Fibroblast of skin of back (primary cell): ENCODE data around the gene CDC73.
"Not testable (repeated sequence)": the region's sequence is repeated elsewhere in the genome, so short reads cannot be mapped to it uniquely, and the experiment has no call there.

Experiments used
- DNase-seq: peaks from one replicate; pipeline ENCODE4 v3.0.0-alpha.2; 2013

The CDC73 gene

DNA sequence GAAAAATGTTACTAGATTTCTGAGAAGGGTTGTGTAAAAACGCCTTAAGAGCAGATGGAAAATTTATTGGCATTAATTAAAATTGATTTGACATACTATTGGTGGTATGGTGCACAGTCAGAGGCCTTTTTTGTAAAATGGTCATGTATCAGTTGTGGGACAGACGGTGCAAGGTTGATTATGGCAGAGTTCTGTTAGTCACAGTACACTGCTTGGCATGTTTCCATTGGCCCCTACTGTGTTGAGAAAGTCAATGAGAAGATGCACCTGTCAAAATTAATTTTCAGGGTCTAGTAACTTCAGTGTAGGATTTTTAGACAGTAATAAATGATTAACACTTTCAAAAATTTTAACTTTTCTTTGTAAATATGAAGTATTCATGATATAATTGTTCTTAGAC, 60.2 kb downstream of the CDC73 start:
- DNase-seq, result no peak

DNA sequence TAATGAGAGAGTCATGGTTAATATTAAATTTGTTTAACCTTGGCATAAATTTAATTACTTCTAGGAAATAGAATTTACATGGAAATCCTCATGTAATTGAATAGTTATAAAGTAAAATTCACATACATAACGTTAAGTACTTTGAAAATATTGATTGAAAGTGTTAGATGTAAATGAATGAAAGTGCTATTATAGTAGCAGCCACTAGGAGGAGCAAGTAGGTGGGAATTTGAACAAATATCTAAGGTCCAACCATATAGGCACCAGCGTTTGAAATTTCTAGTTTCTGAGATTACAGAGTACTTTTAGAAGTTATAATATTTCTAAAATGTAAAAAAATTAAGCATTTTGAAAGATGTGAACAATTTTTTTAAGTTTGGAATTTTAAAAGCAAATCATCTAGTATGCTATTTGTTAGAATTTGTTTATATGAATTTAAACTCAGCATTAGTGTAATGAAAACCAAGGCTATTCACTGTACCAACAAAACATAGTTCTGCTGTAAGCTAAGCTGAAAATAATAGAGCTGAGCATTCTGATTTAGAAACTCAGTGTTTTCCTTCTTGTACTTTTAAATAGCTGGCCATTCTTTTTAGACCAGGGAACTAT, 61.3 kb downstream of the CDC73 start:
- DNase-seq, result peak; percentile 58

DNA sequence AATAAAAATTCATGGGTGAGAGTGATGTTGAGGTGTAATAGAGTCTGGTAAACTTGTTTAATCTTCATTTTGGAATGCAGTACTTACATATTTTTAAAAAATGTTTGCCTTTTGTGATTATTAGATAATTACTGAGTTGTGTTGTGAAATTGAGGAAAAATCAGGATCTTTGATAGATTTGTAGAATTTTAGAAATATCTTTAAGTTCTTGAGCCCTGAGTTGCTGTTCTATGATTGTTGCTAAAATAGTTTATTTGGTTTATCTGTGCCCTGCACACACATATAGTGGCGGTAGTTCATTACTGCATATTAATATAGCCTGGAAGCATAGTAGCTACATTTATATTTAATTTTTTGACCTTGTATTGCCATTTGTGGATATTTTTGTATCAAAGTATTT, 62.9 kb downstream of the CDC73 start:
- DNase-seq, result no peak

DNA sequence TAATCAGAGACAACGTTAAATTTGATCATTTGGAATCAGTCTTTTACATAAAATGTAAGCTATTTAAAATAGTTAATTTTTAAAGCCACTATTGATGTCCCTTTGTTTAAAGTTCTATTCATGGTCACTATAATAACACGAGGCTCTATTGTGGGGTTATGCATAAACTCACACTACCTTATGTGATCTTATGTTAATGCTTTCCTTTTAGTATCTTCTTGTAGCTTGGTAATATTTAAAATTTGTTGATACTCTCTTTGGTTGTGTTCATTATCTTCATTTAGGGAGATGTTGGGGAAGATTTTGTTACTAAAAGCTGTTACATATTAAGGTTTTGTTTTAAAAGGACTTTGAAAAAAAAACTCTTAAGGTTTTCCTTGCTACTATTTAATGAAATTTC, 63.4 kb downstream of the CDC73 start:
- DNase-seq, result no peak

DNA sequence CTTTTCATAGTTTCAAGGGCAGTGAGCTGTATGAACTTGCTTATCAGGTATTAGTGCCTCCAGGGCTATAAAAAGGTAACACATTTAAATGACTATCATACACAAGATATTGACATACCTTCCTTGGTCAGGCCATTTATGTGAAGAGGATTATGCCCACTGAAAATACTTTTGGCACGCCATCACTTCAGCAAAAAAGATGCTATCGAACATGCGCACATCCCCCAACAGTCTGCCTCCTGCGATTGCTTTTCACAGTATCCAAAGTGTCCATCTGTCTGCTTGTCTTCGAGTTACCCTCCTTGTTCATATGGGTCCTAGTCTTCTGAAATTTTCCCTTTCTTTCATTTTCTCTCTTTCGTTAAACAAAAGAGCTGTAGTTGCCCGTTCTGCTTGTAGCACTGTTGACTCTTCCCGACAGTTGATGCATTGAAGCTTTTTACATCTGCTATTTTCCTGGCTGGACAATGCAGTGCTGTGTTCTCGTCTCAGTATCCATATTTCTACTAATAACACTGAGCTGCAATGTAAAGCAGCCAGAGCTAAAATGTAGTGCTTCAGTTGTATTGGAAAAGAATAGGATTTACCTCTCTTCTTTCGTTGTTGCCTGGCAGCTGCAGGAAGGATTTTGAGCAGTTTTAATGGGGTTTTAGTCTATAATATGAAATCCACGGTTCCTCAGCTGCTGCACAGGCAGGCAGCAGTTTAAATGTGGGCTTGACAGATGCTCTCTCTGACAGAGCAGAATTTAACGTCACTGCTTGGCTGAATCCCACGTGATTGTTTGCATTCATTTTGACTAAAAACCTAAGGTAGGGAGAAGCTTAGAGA, 64.3 kb downstream of the CDC73 start, which contains the start of gene B3GALT2:
Gene B3GALT2 (minus strand): TSS at position 713 of the 831 bp plus-strand sequence. CDS start 5,051 bp downstream, outside the sequence.
- peak; percentile 65 for DNase-seq

DNA sequence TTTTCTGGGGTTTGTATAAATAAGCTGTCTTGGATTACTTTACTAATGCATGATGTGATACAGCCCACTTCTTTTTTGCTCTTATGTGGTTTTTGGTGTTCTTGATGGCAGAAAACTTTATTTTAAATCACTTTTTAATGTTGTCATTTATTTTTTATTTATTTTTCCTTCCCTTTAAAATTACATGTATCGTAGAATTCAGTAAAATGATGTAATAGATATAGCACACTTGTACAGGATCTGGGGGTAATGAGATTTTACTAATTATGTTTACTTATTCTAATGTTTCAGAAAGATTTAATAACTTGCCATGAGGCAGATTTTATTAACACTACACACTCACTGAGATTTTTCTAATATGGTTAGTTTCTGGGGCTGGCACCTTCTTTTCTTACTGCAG, 65.3 kb downstream of the CDC73 start:
- no peak for DNase-seq

DNA sequence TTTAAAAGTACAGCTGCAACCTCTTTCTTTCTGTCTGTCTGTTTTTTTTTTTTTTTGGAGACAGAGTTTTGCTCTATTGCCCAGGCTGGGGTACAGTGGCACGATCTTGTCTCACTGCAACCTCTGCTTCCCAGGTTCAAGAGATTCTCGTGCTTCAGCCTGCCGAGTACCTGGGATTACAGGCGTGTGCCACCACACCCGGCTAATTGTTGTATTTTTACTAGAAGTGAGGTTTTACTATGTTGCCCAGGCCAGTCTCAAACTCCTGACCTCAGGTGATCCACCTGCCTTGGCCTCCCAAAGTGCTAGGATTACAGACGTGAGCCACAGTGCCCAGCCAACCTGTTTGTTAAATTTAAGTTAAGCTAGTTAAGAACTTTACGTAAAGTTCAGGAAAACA, 67.1 kb downstream of the CDC73 start:
- DNase-seq, result not testable (repeated sequence)

DNA sequence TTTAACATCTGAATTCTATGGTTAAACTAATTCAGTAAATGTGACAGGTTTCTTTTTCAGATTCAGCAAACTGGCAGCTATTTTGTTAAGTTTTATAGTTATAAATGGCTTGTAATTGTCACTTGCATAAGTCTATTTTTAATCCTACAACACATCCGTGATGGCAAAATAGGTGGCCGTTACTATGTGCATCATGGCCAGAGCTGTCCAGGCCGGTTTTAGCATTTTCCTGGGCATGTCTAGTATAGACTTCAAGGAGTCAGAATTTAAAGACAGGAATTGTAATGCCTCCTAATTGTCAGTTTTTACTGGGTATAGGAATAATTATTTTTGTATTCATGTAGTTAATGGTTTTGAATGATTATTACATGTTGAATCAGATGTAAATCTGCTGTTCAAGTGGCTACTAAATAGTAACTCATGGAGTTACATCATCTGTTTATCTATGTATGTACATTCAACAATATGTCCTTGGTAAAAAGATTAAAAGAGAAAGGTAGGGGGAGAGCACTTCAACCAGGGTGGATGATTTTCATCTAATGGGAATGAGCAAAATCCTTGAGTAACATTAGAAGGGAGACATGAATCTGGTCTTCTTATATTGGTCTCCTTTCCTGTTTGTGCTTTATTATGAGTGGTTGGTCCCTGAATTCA, 67.7 kb downstream of the CDC73 start:
- no peak for DNase-seq

DNA sequence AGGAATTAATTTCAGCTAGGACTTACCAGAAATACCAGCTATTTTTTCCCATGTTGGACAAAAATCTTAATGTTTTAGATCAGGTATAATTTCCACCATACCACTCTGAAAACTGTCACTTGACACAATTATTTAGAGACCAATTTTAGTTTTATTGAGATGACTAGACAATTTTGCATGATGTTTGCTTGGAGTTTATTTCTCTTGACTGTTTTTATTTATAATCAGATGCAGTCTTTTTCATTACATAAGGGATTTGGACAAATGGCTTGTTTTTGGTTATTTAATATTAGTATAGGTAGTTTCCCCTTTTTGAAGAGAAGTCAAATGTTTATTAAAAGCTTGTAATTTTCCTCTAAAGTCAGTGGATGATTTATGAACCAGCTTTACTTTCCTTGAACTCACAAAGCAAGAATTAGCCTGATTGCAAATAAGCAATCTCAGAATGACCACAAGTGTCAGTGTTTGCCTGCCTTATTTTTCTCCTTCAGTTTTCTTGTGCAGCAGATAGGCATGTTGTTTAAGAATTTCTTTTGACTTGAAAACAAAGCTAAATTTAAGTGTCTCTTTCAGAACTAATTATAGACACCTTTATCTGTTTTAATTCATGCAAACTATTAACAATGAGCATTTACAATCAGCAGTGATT, 68.4 kb downstream of the CDC73 start:
- peak; percentile 38 for DNase-seq

DNA sequence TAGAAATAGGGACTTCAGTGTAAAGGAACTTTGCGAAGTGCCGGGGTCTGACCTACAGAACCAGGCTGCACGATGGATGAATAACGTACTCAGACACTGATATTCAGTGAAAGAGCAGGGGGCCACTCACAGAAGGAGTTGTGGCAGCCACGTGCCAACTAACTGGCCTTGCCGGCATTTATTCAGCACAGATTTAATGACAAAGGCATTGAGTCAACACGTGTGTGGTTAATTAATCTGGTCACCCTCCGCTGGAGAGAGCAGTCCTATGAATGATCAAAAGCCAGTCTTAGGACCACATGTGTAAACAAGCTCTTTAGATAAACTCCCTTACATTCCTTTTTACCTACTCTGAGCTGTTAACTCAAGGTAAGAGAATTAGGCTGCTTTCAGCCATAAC, 70.8 kb downstream of the CDC73 start:
- no peak for DNase-seq

DNA sequence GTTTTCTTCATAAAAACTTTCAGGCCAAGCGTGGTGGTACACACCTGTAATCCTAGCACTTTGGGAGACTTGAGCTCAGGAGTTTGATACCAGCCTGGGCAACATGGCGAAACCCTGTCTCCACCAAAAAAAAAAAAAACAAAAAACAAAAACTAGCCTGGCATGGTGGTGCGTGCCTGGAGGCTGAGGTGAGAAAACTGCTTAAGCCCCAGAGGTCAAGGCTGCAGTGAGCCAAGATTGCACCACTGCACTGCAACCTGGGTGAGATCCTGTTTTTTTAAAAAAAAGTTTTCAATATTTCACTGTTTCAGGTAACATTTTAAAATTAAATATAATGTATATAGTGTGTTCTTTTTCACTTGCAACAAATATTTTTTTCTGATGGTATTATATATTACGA, 78.1 kb downstream of the CDC73 start:
- no peak for DNase-seq

DNA sequence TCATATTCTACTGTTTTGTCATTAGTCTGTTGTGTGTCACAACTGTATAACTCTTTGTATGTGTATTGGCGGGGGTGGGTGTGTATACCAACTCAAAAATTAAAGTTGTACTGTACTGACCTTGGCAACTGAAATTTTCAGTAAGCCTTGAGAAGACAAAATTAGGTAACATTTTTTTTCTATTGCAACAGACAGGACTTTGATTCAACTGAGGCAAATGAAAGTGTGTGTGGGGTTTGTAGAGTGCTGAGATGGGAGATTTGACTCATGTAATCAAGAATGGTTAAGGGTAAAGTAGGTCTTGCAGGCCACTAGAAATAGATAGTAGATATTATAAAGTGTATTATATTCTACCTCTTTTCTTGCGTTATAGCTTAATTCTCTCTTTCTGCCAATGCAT, 79.2 kb downstream of the CDC73 start:
- no peak for DNase-seq

DNA sequence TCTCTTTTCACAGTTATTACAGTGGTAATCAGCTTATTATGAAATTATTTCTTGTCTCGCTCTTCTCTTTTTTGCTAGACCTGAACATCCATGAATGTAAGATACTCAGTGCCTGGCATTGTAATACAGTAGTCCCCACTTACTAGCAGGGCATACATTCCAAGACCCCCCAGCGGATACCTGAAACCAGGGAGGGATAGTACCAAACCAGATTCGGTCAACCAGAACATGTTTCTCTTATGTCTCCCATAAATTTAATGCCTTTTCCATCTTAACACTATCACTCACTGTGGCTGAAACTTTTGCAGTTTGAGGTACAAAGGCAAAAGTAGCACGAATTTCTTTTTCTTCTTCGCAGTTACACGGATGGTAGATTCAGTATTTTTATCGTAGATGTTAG, 89.2 kb downstream of the CDC73 start:
- DNase-seq, result no peak

DNA sequence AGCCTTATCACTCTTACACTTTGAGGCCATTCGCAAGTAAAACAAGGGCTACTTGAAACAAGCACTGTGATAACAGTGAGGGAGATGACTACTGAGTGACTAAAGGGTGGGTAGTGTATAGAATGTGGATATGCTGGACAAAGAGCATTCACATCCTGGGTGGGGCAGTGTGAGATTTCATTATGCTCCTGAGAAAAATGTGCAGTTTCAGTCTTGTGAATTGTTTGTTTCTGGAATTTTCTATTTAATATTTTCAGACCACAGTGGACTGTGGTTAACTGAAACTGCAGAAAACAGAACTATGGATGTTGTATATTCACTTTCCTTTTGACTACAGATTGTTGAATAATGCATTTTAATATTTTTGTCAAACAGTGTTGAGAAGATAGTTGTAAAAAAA, 89.7 kb downstream of the CDC73 start:
- peak; percentile 95 for DNase-seq

DNA sequence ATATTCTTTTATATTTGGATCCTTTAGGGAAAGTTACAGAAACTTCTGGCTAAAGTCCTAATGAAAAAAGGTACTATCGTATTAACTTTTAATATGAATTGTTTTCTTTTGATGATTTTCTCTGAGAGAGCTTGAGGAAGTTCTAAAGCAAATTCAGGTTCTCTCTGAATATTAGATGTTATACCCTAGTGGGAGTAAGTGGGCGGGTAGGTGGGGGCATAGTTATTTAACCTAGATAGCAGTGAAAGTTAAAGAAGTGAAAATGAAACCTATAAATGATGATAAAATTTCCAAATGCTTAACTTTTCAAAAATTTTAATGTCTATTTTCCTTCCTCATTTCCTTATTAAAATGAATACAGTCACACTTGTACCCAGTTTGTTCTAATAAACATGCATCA, 90.8 kb downstream of the CDC73 start:
- no peak for DNase-seq

DNA sequence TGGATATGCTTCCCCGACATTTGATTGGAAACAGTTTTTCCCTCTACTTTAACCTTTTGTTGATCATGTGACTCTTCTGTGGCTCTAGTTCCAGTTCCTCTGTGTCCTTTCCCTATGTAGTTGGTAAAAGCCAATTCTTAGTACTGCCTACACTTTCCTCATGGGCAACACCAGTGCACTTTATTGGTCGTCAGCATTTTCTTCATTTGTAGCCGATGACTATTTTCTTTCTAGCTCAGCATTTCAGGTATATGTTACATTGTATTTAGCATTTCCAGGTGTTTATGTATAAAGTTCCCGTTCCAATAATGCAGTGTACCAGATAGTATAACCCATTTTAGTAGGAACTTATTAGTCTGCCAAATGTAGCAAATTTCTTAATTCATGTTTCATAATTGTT, 92.2 kb downstream of the CDC73 start:
- no peak for DNase-seq

DNA sequence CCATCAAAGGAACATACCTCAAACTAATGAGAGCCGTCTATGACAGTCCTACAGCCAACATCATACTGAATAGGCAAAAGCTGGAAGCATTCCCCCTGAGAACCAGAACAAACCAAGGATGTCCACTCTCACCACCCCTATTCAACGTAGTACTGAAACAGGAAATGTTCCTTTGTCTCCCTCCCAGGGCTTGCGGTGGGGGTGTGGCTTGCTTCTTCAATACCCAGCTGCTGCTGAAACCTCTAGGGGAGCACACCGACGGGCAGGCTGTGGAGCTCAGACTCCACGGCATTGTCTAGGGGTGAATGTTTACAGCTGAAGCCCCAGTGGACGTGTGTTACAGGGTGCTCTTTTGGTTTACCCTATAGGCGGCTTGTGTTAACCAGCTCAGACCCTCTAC, 95.1 kb downstream of the CDC73 start:
- DNase-seq, result peak; percentile 11

DNA sequence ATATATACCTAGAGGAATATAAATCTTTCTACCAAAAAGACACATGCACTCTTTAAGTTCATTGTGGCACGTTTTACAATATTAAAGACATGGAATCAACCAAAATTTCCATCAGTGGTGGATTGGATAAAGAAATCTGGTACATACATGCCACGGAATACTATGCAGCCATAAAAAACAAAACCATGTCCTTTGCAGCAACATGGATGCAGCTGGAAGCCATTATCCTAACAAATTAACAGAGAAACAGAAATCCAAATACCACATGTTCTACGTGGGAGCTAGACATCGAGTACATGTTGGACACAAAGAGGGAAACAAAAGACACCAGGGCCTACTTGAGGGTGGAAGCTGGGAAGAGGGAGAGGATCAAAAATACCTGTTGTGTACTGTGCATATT, 97.6 kb downstream of the CDC73 start:
- no peak for DNase-seq

DNA sequence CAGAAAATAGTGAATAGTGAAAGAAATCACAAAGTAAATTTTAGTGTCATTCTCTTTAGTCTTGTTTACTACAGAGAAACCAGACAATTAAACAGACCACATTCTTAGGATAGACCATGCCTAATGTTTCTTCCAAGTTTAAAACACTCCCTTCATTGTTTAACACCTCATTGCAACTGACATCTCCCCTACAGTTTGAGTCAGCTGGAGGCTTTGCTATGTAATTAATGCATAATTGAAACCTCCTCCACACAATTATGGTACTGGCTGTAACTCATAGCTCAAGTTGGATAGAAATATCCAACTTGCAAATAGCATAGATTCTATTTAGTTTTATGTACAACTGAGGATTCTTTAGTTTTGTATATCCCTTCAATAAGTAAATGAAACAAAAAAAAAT, 99.8 kb downstream of the CDC73 start:
- DNase-seq, result no peak

DNA sequence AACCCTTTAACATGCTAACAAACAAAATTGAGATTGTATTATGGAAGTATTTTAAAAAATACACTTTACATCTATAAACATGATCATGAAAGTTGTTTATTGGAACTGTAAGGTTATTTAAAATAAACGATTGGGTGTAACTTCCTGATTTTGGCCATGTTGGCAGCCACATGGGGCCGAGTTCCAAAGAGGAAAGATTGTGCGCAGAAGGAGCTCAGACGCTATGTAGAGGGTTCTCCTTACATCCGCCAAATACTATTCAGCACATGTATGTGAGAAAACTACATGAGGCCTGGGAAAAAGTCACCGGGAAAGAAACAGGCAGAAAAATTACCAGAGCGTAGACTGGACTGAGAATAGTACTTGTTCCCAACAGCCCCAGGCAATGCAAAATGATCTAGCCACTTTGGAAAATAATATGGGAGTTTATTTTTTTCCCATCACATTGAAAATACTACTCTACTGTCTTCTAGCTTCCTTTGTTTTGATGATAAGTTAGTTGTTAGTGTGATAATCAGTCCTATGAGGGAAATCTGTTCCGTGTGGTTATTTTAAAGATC, 100.3 kb downstream of the CDC73 start:
- no peak for DNase-seq

DNA sequence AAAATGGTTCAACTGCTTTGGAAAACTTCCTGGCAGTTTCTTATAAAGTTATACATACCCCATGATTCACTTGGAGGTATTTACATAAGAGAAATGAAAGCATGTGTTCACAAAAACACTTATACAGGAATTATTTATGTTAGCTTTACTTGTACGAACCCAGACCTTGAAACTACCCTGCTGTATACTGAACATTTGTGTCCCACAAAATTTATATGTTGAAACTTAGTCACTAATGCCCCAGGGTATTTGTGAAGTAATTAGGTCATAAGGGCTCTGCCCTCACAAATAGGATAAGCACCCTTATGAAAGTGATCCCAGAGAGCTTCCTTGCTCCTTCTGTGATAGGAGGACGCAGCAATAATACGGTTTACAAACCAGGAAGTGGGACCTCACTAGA, 107.3 kb downstream of the CDC73 start:
- peak; percentile 63 for DNase-seq

DNA sequence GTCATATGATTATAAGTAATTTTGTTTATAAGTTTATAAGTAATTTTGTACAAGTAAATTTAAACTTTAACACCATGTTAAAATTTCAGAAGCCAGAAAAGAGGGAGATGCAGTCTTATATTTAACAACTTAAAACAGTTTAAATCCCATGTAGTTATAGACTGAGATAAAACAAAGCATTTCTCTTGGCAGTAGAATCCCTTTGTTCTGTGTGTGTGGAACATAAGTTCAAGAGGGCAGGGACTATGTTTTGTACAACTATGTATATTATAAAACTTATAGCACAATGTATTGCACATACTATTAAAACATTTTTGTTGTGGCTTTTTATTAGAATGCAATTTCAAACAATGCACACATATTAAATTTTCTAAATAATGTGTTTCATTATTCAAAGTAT, 109.3 kb downstream of the CDC73 start:
- not testable (repeated sequence) for DNase-seq

DNA sequence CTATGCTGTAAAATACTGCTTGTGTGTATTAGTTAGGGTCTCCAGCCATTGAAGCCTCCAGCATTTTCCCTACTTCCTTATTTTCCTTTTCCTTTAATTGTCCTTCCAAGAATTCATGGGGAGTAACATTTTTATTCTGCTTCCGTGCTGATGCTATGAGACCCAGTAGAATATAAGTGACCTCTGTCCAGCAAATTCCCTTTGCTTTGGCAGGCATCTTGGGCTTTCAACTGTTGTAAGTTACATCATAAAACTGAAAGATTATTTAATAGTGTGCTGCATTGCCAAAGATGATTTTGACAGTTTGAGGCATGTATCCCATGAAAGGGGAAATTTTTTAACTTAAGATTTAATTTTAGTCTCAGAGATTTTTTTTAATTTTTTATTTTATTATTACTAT, 112.7 kb downstream of the CDC73 start:
- DNase-seq, result no peak
